B cell (primary cell): ENCODE results near the gene TLK2.
"Not testable (repeated sequence)": the region's sequence is repeated elsewhere in the genome, so short reads cannot be mapped to it uniquely, and the experiment has no call there.

ENCODE experiments used
- CTCF ChIP-seq: fragments of 200-600 bp; IDR thresholded peaks from one replicate; pipeline ENCODE4 v1.8.0; 2022; ENCODE audit warnings: antibody characterized with exemption, mild to moderate bottlenecking
- EZH2 ChIP-seq: IDR thresholded peaks from 2 replicates; pipeline ENCODE4 v1.6.1; 2012; ENCODE audit warnings: borderline replicate concordance, low read depth, mild to moderate bottlenecking, moderate library complexity, low read length; ENCODE audit not compliant: insufficient read depth, poor library complexity, severe bottlenecking

- TF ChIP-seq CTCF, EZH2: not testable (repeated sequence)
Measured at GRCh38 chr17:62525317-62525716, 46.7 kb downstream of the TLK2 start.
